ENCODE data around the gene TMEM120B.
"Not testable (repeated sequence)": the region's sequence is repeated elsewhere in the genome, so short reads cannot be mapped to it uniquely, and the experiment has no call there.

Gene TMEM120B

GRCh38 chr12:121709478-121709961, 3.0 kb upstream of the TMEM120B start:
- no peak for DNase-seq

DNA sequence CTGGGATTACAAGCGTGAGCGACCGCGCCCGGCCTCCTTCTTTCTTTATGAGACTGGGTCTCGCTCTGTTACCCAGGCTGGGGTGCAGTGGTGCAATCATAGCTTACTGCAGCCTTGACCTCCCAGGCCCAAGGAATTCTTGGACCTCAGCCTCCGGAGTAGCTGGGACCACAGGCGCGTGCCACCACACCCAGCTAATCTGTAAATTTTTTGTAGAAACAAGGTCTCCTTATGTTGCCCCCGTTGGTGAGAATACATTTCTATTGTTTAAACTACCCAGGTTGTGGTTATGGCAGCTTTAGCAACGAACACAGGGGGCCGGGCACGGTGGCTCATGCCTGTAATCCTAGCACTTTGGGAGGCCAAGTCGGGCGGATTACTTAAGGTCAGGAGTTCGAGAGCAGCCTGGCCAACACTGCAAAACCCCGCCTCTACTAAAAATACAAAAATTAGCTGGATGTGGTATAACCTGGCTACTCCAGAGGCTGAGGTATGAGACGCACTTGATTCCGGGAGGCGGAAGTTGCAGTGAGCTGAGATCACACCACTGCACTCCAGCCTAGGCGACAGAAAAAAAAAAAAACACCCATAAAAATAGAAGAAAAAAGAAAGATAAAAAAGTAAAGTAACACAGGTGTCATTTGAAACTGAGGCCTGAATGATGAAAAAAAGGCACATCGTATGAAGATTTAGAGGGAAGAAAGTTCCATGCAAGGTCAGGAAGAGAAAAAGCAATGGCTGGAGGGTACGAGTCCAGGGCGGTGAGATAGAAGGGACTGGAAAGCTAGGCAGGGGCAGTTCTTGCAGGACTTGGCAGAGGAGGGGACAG, 977 bp upstream of the TMEM120B start:
- DNase-seq, result no peak

DNA sequence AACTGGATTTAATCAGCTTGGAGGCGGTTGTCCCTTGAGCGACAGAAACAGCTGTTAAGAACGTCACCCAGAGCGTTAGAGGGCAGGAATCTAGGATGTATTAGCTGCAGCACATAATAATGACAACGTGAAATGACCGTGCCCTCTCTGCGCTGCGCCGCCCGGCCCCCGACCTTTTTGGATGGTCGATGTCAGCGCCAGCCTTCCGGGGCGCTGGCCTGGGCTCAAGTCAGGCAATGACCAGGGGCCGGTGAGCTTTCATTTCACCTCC, 427 bp upstream of the TMEM120B start:
- DNase-seq, result no peak

DNA sequence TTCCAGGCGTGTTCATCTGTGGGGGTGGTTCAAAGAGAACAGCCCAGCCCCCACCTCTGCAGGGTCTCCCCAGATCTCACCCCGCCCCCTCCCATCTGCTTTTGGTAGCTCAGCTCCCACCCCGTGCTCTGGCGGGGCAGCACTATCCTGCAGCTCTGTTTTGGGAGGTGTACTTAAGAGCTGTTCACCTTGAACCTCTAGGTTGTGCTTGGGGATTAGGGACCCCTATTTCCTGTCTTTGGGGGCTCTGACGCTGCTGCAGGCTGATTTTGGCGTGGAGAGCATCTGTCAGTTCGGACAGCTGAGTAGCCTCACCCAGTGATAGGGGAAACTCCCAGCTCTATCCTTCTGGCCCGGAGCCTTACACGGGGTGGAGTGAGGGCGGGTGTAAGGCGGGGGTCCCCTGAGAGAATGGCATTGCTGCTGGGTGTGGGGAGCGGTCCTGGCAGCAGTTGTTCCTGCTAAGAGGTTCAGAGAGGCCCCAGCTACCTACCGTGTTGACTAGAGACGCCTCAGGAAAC, 765 bp downstream of the TMEM120B start:
- no peak for DNase-seq

- DNase-seq, result no peak
Observed at GRCh38 chr12:121713793-121714192, 1.2 kb downstream of the TMEM120B start.

DNA sequence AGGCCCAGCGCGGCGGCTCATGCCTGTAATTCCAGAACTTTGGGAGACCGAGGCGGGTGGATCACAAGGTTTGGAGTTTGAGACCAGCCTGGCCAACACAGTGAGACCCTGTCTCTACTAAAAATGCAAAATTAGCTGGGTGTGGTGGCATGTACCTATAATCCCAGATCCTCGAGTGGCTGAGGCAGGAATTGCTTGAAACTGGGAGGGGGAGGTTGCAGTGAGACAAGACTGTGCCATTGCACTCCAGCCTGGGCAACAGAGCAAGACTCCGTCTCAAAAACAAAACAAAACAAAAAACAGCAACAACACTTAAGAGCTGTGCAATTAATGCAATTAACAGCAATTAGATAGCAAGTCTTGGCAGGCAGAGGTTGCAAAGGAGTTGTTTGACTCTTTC, 2.5 kb downstream of the TMEM120B start:
- DNase-seq, result not testable (repeated sequence)

DNA sequence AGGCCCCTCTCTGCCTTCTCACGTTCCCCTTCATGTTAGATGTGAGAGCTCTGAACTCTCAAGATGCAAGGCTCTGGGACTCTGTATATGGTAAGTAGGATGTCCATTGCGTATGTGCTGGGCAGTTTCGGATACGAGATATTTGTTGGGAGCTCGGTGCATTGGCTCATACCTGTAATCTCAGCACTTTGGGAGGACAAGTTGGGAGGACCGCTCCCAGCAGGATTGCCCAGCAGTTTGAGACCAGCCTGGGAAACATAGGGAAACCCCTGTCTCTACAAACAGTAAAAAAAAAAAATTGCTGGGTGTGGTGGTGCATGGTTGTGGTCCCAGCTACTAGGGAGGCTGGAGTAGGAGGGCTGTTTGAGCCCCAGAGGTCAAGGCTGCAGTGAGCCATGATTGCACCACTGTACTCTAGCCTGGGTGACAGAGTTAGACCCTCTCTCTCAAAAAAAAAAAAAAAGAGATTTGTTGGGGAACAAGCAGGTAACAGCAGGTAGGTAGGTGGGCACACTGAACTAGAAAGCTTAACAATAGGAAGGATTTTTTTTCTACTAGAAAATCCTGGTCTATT, 3.4 kb downstream of the TMEM120B start:
- DNase-seq, result no peak

DNA sequence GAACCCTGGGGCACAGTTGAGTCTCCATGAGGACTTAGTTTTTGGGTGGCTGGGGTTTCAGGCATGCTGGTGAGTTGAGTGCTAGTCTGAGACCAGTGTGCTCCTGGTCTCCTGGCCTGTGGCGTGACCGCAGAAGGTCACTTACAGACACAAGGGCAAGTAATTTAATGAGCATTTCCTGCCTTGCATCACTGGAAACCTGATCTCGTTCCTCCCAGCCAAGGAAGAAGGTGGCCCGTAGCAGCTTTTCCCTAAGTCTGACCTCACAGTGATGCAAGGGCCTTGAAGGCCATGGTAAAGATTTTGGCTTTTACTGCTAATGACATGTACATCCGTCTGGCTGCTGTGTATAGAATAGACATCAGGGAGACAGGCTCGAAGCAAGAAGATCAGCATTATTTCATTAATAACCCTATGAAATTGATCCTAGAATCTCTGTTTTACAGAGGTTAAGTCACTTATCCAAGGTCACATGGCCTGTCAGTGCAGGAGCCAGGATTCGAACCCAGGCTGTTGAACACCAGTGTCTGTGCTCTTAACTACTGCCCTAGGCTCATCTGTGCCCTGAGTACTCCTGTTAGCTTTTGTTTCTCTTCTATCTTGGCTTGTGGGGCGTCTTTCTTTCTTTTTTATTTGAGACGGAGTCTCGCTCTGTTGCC, 4.6 kb downstream of the TMEM120B start:
- no peak for DNase-seq

GRCh38 chr12:121718653-121719239, 6.2 kb downstream of the TMEM120B start:
- no peak for DNase-seq

GRCh38 chr12:121719926-121720414, 7.4 kb downstream of the TMEM120B start:
- DNase-seq, result no peak

GRCh38 chr12:121720762-121721161, 8.2 kb downstream of the TMEM120B start:
- no peak for DNase-seq

GRCh38 chr12:121722511-121722910, 10.0 kb downstream of the TMEM120B start:
- DNase-seq, result no peak

GRCh38 chr12:121723200-121723599, 10.6 kb downstream of the TMEM120B start:
- no peak for DNase-seq

- DNase-seq, result no peak
Observed at GRCh38 chr12:121724925-121725324, 12.4 kb downstream of the TMEM120B start.

- DNase-seq, result no peak
Observed at GRCh38 chr12:121725423-121725822, 12.9 kb downstream of the TMEM120B start.

GRCh38 chr12:121729021-121729420, 16.5 kb downstream of the TMEM120B start:
- no peak for DNase-seq

GRCh38 chr12:121731473-121731872, 18.9 kb downstream of the TMEM120B start:
- DNase-seq, result no peak

DNA sequence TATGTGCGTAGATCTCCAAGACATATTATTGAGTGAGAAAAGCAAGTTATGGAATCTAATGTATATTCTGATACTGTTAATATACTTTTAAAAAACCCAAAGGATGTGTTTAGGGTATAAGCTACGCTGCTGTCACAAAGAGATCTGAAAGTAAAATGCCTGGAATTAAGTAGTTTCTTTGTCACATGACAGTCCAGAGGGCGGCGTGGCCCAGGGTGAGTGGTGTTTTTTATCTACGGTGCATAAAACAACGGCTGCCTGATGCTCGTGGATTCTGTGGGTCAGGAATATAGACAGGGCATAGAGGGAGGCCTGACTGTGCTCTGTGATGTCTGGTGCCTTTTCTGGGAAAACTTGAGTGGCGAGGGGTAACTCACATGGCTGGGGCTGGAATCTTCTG, 21.3 kb downstream of the TMEM120B start:
- DNase-seq, result no peak

- no peak for DNase-seq
Observed at GRCh38 chr12:121738340-121738858, 25.8 kb downstream of the TMEM120B start.

- DNase-seq, result no peak
Observed at GRCh38 chr12:121740847-121741246, 28.3 kb downstream of the TMEM120B start.

DNA sequence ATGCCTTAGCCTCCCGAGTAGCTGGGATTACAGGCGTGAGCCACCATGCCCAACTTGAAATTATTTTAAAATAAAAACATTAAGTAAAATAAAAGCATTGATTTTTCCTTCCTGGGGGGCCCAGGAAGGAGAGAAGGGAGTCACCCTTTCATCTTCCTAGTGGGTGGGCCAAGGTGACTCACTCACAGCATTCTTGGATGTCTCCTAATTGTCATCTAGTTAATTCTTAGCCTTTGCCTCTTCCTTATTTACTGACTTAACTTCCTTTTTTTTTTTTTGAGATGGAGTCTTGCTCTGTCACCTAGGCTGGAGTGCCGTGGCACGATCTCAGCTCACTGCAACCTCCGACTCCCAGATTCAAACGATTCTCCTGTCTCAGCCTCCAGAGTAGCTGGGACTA, 29.2 kb downstream of the TMEM120B start:
- no peak for DNase-seq

- not testable (repeated sequence) for DNase-seq
Observed at GRCh38 chr12:121745545-121745944, 33.0 kb downstream of the TMEM120B start.

DNA sequence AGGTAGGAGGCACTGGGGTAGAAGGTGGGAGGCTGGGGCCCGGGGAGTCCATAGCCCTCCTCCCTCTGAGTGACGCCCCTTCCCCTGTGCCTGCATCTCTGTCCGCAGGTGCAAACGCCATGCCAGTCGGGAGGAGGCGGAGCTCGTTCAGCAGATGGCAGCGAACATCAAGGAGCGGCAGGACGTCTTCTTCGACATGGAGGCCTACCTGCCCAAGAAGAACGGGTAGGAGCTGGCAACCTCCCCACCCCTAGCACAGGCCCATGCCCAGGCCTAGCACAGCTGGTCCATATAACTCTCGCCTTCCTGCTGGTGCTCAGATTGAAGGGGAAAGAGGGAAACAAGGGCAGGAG, 35.6 kb downstream of the TMEM120B start:
- DNase-seq, result no peak
